K562 (cell line): Measurements from ENCODE around the gene PLEKHA6. TPM values are rescaled to one million over a fixed set of nuclear protein-coding genes. Genes with fewer than 3 reads are reported as not detected.

Source experiments
- ATAC-seq: fragments of 200-7000 bp; cut with Tn5 transposase; 3 replicates; pipeline ENCODE4 v1.9.1; 2020; ENCODE audit warnings: moderate library complexity
- BruUV-seq: library from RNA; stranded (reverse); fragments of 400-500 nt; replicated peaks from 2 replicates; lab custom pipeline; 2021; lab: Mats Ljungman, UMichigan
- CTCF ChIA-PET: fragments of 300-600 bp; formaldehyde crosslinking; extraction: SDS; loops from one replicate; lab custom pipeline; 2021; ENCODE audit warnings: low intra/inter-chr PET ratio; lab: Yijun Ruan, JAX
- POLR2A ChIA-PET: fragments of 300-600, 350-650 bp; sonication (Branson Sonifier 250); formaldehyde crosslinking; extraction: SDS; loops from one replicate; lab custom pipeline; 2021; ENCODE audit warnings: antibody characterized with exemption, inconsistent platforms; lab: Yijun Ruan, JAX
- DNase-seq, 4 experiments: peaks; one replicate each; pipeline versions ENCODE4 v3.0.0 to v3.0.0-alpha.2; 2011 to 2018; ENCODE audit warnings: low spot score in 3 of 4, mixed read lengths in 3 of 4; ENCODE audit errors: extremely low read depth in 1 of 4
- FAIRE-seq: peaks from 2 replicates; lab custom pipeline; 2011; peaks lifted over from hg19 to GRCh38; lab: Jason Lieb, UNC
- H2AFZ ChIP-seq: 2 replicates; pipeline ENCODE4 v1.6.0; 2011; ENCODE audit warnings: low read depth, low read length, control low read depth, inconsistent platforms
- H3K27ac ChIP-seq: fragments of 200-600 bp; 3 replicates; pipeline ENCODE4 v1.8.0; 2011; ENCODE audit warnings: low read depth, mild to moderate bottlenecking, control low read depth, inconsistent platforms, low read length, moderate library complexity, mixed read lengths; ENCODE audit errors: extremely low read depth
- H3K27me3 ChIP-seq, 2 experiments: fragments of 300-600 bp in 1 of 2; 2 replicates in 1 of 2; 3 replicates in 1 of 2; pipeline versions ENCODE4 v1.6.0 to v1.8.0; 2011; ENCODE audit warnings: inconsistent platforms in 2 of 2, low read length in 2 of 2, mild to moderate bottlenecking in 1 of 2, mixed read lengths in 1 of 2, moderate library complexity in 1 of 2; ENCODE audit not compliant: control insufficient read depth in 2 of 2, insufficient read depth in 2 of 2
- H3K36me3 ChIP-seq: fragments of 300-600 bp; 3 replicates; pipeline ENCODE4 v1.8.0; 2011; ENCODE audit warnings: mild to moderate bottlenecking, low read length, inconsistent platforms; ENCODE audit not compliant: control insufficient read depth, insufficient read depth
- H3K4me1 ChIP-seq, 2 experiments: fragments of 200-600 bp in 1 of 2; replicated peaks in 1 of 2; 2 replicates in 1 of 2; 3 replicates in 1 of 2; pipeline versions ENCODE4 v1.5.1 to v1.8.0; 2011; ENCODE audit warnings: inconsistent platforms in 2 of 2, low read length in 2 of 2, mild to moderate bottlenecking in 1 of 2, mixed read lengths in 1 of 2, moderate library complexity in 1 of 2; ENCODE audit not compliant: control insufficient read depth in 2 of 2, insufficient read depth in 2 of 2
- H3K4me2 ChIP-seq: 2 replicates; pipeline ENCODE4 v1.6.1; 2011; ENCODE audit warnings: low read length, control low read depth, inconsistent platforms, mixed read lengths; ENCODE audit not compliant: insufficient read depth
- H3K4me3 ChIP-seq: fragments of 200-600 bp; sonication (generic), shearing (Covaris generic); 2 replicates; pipeline ENCODE4 v1.5.1; 2016; ENCODE audit warnings: control low read depth, inconsistent platforms
- H3K79me2 ChIP-seq: fragments of 200-600 bp; 3 replicates; pipeline ENCODE4 v1.8.0; 2011; ENCODE audit warnings: low read length, inconsistent platforms; ENCODE audit not compliant: control insufficient read depth, insufficient read depth
- H3K9ac ChIP-seq, 2 experiments: 2 replicates each; pipeline versions ENCODE4 v1.6.0 to v1.6.1; 2011; ENCODE audit warnings: low read depth in 2 of 2, low read length in 2 of 2, control low read depth in 1 of 2, inconsistent platforms in 1 of 2, mild to moderate bottlenecking in 1 of 2, mixed read lengths in 1 of 2; ENCODE audit not compliant: insufficient read depth in 1 of 2
- H3K9me1 ChIP-seq: one replicate; pipeline ENCODE4 v1.6.0; 2011; ENCODE audit warnings: inconsistent platforms, mild to moderate bottlenecking, low read length, moderate library complexity; ENCODE audit not compliant: control insufficient read depth, insufficient read depth
- H3K9me3 ChIP-seq: replicated peaks from 2 replicates; pipeline ENCODE4 v1.5.1; 2011; ENCODE audit warnings: low read depth, low read length, inconsistent platforms; ENCODE audit not compliant: control insufficient read depth, insufficient read depth
- H4K20me1 ChIP-seq: replicated peaks from 2 replicates; pipeline ENCODE4 v1.6.1; 2011; ENCODE audit warnings: low read length, inconsistent platforms, mixed read lengths; ENCODE audit not compliant: control insufficient read depth, insufficient read depth
- ARID2 ChIP-seq: fragments of 450-650 bp; IDR thresholded peaks from 2 replicates; pipeline ENCODE4 v1.6.1; 2017; ENCODE audit warnings: antibody characterized with exemption, mild to moderate bottlenecking
- ATF7 ChIP-seq: fragments of 450-650 bp; IDR thresholded peaks from 2 replicates; pipeline ENCODE4 v1.7.1; 2014; ENCODE audit warnings: mild to moderate bottlenecking, moderate library complexity
- ESRRA ChIP-seq: fragments of 450-650 bp; IDR thresholded peaks from 2 replicates; pipeline ENCODE4 v1.6.1; 2014; ENCODE audit warnings: low read depth, mild to moderate bottlenecking, moderate library complexity, borderline replicate concordance
- GTF2E2 ChIP-seq: fragments of 200-800 bp; sonication (Bioruptor generic); IDR thresholded peaks from 2 replicates; pipeline ENCODE4 v1.6.1; 2016; ENCODE audit warnings: missing genetic modification characterization, missing compliant biosample characterization
- NR1H2 ChIP-seq: sonication (generic); formaldehyde crosslinking; IDR thresholded peaks from 2 replicates; pipeline ENCODE4 v1.4.0; 2020; ENCODE audit warnings: mild to moderate bottlenecking, missing genetic modification reagents
- PURB ChIP-seq: sonication (generic); formaldehyde crosslinking; IDR thresholded peaks from 2 replicates; pipeline ENCODE4 v1.9.0; 2021; ENCODE audit warnings: low read depth, mild to moderate bottlenecking, missing genetic modification reagents
- WGBS: fragments of 100-300 bp; shearing (Covaris generic); methylation state at CpG from one replicate; pipeline ENCODE4 v1.1.6; 2016; ENCODE audit warnings: low coverage, mixed read lengths; ENCODE audit not compliant: insufficient coverage; ENCODE audit errors: missing lambda C conversion rate; 5-methylcytosine and 5-hydroxymethylcytosine counted together
- in situ Hi-C: fragments of 300-500 bp; cut with MboI; formaldehyde crosslinking; loops from 4 replicates; pipeline ENCODE4 v1.15.0; 2018; ENCODE audit warnings: inconsistent platforms, mixed read lengths
- intact Hi-C: fragments of 100-400 bp; cut with micrococcal nuclease; formaldehyde crosslinking; loops from 2 replicates; pipeline ENCODE4 v1.14.2; 2022
- polyA plus RNA-seq, 8 experiments: library from polyadenylated mRNA; depleted of rRNA in 4 of 8; stranded (reverse) in 5 of 8; unstranded in 3 of 8; fragments of >200 nt; fragmentation: Nextera tagmentation in 2 of 8; fragmentation: Illumina TruSeq in 1 of 8; extraction: Ambion mirVana in 2 of 8; extraction: Trizol in 1 of 8; gene quantifications; 2 replicates each; pipeline versions ENCODE4 v1.2.1 to v1.2.3, GENCODE V29; 2011 to 2014; ENCODE audit warnings: inconsistent platforms in 1 of 8, missing spikeins in 1 of 8
- total RNA-seq, 7 experiments: library from RNA; depleted of rRNA in 6 of 7; stranded (reverse); fragments of >200 nt in 6 of 7; fragmentation: Illumina TruSeq in 2 of 7; extraction: Trizol in 2 of 7; gene quantifications; 2 replicates each; pipeline versions ENCODE4 v1.2.1 to v1.2.3, GENCODE V29; 2011 to 2021; ENCODE audit warnings: low replicate concordance in 1 of 7
- TF ChIP-seq, protein P1 (sequence below): fragments of 250-450 bp; sonication (Bioruptor Pico); IDR thresholded peaks from 2 replicates; pipeline ENCODE4 v1.8.0; 2021; ENCODE audit warnings: moderate library complexity, mild to moderate bottlenecking, inconsistent platforms
- TF ChIP-seq, protein P2 (sequence below): sonication (generic); formaldehyde crosslinking; IDR thresholded peaks from 2 replicates; pipeline ENCODE4 v1.8.1; 2023; ENCODE audit warnings: mild to moderate bottlenecking, missing genetic modification reagents
- TF ChIP-seq, protein P3 (sequence below): fragments of 250-450 bp; sonication (Bioruptor Pico); IDR thresholded peaks from 2 replicates; pipeline ENCODE4 v1.6.1; 2021; ENCODE audit warnings: mild to moderate bottlenecking
- TF ChIP-seq, protein P4 (sequence below): sonication (generic); formaldehyde crosslinking; IDR thresholded peaks from 2 replicates; pipeline ENCODE4 v1.8.0; 2023; ENCODE audit warnings: mild to moderate bottlenecking, missing genetic modification reagents
- TF ChIP-seq, protein P5 (sequence below): fragments of 150-350 bp; IDR thresholded peaks from 2 replicates; pipeline ENCODE4 v1.6.1; 2014; ENCODE audit warnings: low read depth, mild to moderate bottlenecking, low read length, borderline replicate concordance

Gene PLEKHA6
- total and polyA plus RNA-seq, 9 of the 15 experiments (the other 6 are each of a cell fraction or from before 2014, with no cell fraction given) = under 0.01 to 0.33 (median 0.01) TPM; not detected in 4

DNA sequence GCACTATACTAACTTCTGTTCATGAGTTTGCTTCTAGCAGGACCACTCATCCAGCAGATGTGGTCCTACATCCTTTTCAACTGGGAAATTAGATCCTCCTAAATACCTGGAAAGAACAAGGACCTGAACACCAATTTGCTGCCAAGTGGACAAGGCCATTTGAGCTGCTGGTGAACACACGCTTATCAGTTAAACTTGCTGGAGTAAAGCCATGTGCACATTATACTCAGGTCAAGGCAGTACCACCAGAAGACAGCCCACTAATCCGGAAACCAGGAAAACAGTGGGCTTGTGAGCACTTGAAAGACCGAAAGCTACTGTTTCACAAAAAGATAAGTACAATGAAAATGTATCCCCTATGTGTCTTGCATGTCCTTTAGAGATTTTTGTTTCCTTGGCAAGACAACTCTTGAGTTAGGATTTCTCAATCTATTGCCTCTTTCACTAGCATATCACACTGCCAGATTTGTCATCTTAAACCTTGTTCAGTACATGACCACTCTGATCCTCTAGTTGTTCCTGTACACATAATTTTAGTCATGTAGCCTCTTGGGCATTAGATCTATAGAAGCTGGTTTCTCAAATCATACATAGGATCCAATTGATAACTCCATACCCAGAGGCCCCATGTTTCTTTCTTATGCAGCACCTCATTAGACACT, 189.1 kb downstream of the PLEKHA6 start:
- no peaks in the 10 kb centered on the region for H3K9me1 ChIP-seq
- DNase-seq (no peak), ATAC-seq (no peak), FAIRE-seq (no peak)
- no peak overlapping the region for H3K4me2 ChIP-seq
- in situ Hi-C loops (loop anchor here (10.0 kb wide), 1 partner anchor 334 kb away; no protein-coding TSS in a partner anchor), intact Hi-C loops (no loop called here)
- no peaks in the 10 kb centered on the region for H3K36me3 ChIP-seq
- H3K27me3 ChIP-seq = peaks cover 5 to 11% of the 10 kb centered on the region in 2 experiments; a peak in 4 of 5 replicates
- WGBS = 3% methylated on average over 3 of the region's 3 CpGs
- POLR2A ChIA-PET = no interaction called here
- 0 out of 2 replicates have a peak, but pooled peaks cover 5% of the 10 kb centered on the region for H3K9me3 ChIP-seq
- no peaks in the 10 kb centered on the region for H4K20me1 ChIP-seq
- no peak overlapping the region for H2AFZ ChIP-seq
- BruUV-seq = no TSS peak
- no peak for TF ChIP-seq ARID2
- TF ChIP-seq, protein P1, sequence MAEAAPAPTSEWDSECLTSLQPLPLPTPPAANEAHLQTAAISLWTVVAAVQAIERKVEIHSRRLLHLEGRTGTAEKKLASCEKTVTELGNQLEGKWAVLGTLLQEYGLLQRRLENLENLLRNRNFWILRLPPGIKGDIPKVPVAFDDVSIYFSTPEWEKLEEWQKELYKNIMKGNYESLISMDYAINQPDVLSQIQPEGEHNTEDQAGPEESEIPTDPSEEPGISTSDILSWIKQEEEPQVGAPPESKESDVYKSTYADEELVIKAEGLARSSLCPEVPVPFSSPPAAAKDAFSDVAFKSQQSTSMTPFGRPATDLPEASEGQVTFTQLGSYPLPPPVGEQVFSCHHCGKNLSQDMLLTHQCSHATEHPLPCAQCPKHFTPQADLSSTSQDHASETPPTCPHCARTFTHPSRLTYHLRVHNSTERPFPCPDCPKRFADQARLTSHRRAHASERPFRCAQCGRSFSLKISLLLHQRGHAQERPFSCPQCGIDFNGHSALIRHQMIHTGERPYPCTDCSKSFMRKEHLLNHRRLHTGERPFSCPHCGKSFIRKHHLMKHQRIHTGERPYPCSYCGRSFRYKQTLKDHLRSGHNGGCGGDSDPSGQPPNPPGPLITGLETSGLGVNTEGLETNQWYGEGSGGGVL (CRISPR knock-in tag) = no peak
- no peak for TF ChIP-seq GTF2E2
- TF ChIP-seq, protein P2, sequence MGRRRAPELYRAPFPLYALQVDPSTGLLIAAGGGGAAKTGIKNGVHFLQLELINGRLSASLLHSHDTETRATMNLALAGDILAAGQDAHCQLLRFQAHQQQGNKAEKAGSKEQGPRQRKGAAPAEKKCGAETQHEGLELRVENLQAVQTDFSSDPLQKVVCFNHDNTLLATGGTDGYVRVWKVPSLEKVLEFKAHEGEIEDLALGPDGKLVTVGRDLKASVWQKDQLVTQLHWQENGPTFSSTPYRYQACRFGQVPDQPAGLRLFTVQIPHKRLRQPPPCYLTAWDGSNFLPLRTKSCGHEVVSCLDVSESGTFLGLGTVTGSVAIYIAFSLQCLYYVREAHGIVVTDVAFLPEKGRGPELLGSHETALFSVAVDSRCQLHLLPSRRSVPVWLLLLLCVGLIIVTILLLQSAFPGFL = no peak
- TF ChIP-seq, protein P3, sequence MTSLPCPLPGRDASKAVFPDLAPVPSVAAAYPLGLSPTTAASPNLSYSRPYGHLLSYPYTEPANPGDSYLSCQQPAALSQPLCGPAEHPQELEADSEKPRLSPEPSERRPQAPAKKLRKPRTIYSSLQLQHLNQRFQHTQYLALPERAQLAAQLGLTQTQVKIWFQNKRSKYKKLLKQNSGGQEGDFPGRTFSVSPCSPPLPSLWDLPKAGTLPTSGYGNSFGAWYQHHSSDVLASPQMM (CRISPR knock-in tag) = no peak
- no peak for TF ChIP-seq NR1H2 (CRISPR knock-in tag)
- TF ChIP-seq ESRRA = no peak
- no peak for TF ChIP-seq ATF7
- TF ChIP-seq, protein P4, sequence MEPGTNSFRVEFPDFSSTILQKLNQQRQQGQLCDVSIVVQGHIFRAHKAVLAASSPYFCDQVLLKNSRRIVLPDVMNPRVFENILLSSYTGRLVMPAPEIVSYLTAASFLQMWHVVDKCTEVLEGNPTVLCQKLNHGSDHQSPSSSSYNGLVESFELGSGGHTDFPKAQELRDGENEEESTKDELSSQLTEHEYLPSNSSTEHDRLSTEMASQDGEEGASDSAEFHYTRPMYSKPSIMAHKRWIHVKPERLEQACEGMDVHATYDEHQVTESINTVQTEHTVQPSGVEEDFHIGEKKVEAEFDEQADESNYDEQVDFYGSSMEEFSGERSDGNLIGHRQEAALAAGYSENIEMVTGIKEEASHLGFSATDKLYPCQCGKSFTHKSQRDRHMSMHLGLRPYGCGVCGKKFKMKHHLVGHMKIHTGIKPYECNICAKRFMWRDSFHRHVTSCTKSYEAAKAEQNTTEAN (CRISPR knock-in tag) = no peak
- TF ChIP-seq PURB (CRISPR knock-in tag) = no peak
- TF ChIP-seq, protein P5, sequence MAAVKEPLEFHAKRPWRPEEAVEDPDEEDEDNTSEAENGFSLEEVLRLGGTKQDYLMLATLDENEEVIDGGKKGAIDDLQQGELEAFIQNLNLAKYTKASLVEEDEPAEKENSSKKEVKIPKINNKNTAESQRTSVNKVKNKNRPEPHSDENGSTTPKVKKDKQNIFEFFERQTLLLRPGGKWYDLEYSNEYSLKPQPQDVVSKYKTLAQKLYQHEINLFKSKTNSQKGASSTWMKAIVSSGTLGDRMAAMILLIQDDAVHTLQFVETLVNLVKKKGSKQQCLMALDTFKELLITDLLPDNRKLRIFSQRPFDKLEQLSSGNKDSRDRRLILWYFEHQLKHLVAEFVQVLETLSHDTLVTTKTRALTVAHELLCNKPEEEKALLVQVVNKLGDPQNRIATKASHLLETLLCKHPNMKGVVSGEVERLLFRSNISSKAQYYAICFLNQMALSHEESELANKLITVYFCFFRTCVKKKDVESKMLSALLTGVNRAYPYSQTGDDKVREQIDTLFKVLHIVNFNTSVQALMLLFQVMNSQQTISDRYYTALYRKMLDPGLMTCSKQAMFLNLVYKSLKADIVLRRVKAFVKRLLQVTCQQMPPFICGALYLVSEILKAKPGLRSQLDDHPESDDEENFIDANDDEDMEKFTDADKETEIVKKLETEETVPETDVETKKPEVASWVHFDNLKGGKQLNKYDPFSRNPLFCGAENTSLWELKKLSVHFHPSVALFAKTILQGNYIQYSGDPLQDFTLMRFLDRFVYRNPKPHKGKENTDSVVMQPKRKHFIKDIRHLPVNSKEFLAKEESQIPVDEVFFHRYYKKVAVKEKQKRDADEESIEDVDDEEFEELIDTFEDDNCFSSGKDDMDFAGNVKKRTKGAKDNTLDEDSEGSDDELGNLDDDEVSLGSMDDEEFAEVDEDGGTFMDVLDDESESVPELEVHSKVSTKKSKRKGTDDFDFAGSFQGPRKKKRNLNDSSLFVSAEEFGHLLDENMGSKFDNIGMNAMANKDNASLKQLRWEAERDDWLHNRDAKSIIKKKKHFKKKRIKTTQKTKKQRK = no peak
- no peaks in the 10 kb centered on the region; a peak in 1 of 5 replicates for H3K4me1 ChIP-seq
- no peak overlapping the region for H3K4me3 ChIP-seq
- CTCF ChIA-PET = no interaction called here
- no peak overlapping the region for H3K27ac ChIP-seq
- H3K9ac ChIP-seq = no peak overlapping the region
- H3K79me2 ChIP-seq = no peaks in the 10 kb centered on the region
